ENCODE data around the gene MYO5A. TPM values are rescaled to one million over a fixed set of nuclear protein-coding genes. Genes with fewer than 3 reads are reported as not detected.

The MYO5A gene
- total RNA-seq, 1 experiment from 2014 or later = 21.8 TPM

DNA sequence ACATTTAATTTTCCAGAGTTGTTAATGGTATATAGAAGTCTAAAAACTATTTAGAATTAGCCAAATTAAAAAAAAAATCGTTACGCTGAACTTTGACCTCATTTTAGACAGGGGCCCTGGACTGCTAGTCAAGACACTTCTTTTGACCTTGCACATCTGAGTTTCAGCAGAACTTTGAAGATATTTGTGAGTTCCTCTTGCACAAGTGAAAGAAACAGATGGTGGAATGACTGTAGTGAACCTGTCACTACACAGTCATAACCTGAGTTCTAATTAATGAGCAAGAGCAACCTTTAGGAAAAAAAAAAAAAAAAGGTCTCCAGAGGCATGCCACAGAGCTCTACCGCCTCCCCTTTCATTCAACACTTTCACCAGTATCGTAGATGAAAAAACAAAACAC is 238.4 kb downstream of the MYO5A start:
- no peak overlapping the region for H4K8ac ChIP-seq (replicated peaks; ENCODE audit: insufficient read length, low read depth, low read length)
- H3K18ac ChIP-seq (ENCODE audit: insufficient read length, low read depth, low read length) = no peak overlapping the region
- no peak overlapping the region for H4K91ac ChIP-seq (ENCODE audit: insufficient read length, low read depth, low read length)
- no peaks in the 10 kb centered on the region for H3K79me1 ChIP-seq (ENCODE audit: insufficient read depth, low read depth, low read length, poor library complexity, severe bottlenecking)
- peaks cover 44 to 47% of the 10 kb centered on the region in 2 experiments for H3K4me1 Mint-ChIP-seq
- no peak overlapping the region for H3K56ac ChIP-seq (ENCODE audit: insufficient read length, low read depth, low read length)
- no peak overlapping the region for H3K14ac ChIP-seq (ENCODE audit: insufficient read depth, low read length)
- no peak overlapping the region for H3K4me3 Mint-ChIP-seq
- no peak for DNase-seq
- WGBS (ENCODE audit: extremely low coverage, insufficient read length, low lambda C conversion rate) = no CpG with 5 or more reads among the region's 4 CpGs
- no peak overlapping the region for H2BK12ac ChIP-seq (ENCODE audit: insufficient read length, low read depth, low read length)
- no peak overlapping the region for H3T11ph ChIP-seq (ENCODE audit: low read length)
- H4K20me1 ChIP-seq (ENCODE audit: control insufficient read depth, insufficient read depth, insufficient read length) = no peaks in the 10 kb centered on the region
- H2BK120ac ChIP-seq (ENCODE audit: low read depth, low read length, poor library complexity, severe bottlenecking) = no peak overlapping the region
- no peak overlapping the region for H2BK15ac ChIP-seq (ENCODE audit: low read depth, low read length)
- H3K9me3 Mint-ChIP-seq = peaks cover 10 to 11% of the 10 kb centered on the region in 2 experiments; a peak in 4 of 5 replicates
- H2BK5ac ChIP-seq (ENCODE audit: insufficient read length, low read length) = no peak overlapping the region
- H3K36me3 Mint-ChIP-seq (ENCODE audit: insufficient read depth in 1 of 3, low read depth in 3 of 3) = peaks cover 29 to 41% (median 29%) of the 10 kb centered on the region in 3 experiments
- H3K27me3 ChIP-seq (ENCODE audit: insufficient read depth, low read length) = no peaks in the 10 kb centered on the region
- TF ChIP-seq, protein P1, sequence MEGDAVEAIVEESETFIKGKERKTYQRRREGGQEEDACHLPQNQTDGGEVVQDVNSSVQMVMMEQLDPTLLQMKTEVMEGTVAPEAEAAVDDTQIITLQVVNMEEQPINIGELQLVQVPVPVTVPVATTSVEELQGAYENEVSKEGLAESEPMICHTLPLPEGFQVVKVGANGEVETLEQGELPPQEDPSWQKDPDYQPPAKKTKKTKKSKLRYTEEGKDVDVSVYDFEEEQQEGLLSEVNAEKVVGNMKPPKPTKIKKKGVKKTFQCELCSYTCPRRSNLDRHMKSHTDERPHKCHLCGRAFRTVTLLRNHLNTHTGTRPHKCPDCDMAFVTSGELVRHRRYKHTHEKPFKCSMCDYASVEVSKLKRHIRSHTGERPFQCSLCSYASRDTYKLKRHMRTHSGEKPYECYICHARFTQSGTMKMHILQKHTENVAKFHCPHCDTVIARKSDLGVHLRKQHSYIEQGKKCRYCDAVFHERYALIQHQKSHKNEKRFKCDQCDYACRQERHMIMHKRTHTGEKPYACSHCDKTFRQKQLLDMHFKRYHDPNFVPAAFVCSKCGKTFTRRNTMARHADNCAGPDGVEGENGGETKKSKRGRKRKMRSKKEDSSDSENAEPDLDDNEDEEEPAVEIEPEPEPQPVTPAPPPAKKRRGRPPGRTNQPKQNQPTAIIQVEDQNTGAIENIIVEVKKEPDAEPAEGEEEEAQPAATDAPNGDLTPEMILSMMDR (conservative IDR thresholded peaks at IDR 0.05) = no peak
- H3K23me2 ChIP-seq (ENCODE audit: insufficient read length, low read depth, low read length, poor library complexity, severe bottlenecking) = peaks cover 7% of the 10 kb centered on the region
- H2AK5ac ChIP-seq (ENCODE audit: insufficient read length, low read length) = no peak overlapping the region
- no peak overlapping the region for H4K5ac ChIP-seq (ENCODE audit: insufficient read length, low read depth, low read length)
- H3K27ac Mint-ChIP-seq = no peak overlapping the region
- H3K9ac ChIP-seq (ENCODE audit: extremely low read depth, insufficient read length, low read length) = no peak overlapping the region
- H2AFZ ChIP-seq (ENCODE audit: low read length) = no peak overlapping the region
- H3K27ac ChIP-seq (ENCODE audit: insufficient read length, low read depth, low read length) = no peak overlapping the region
- H3K4ac ChIP-seq (ENCODE audit: low read depth, low read length) = no peak overlapping the region
- H3K23ac ChIP-seq (ENCODE audit: insufficient read length, low read depth, low read length) = no peak overlapping the region
- H3K4me1 ChIP-seq (ENCODE audit: insufficient read depth, low read length) = peaks cover 6% of the 10 kb centered on the region; the same call in 1 of the 2 replicates
- H3K79me2 ChIP-seq (ENCODE audit: insufficient read depth, low read length) = peaks cover 4% of the 10 kb centered on the region; the same call in 1 of the 2 replicates
- no peaks in the 10 kb centered on the region for H3K9me3 ChIP-seq (ENCODE audit: control insufficient read depth, low read depth, low read length)
- H3K27me3 Mint-ChIP-seq (ENCODE audit: low read depth) = no peaks in the 10 kb centered on the region
- no peak overlapping the region for H2BK20ac ChIP-seq (ENCODE audit: low read depth, low read length, poor library complexity, severe bottlenecking)
- no peak overlapping the region for H3K4me2 ChIP-seq (ENCODE audit: insufficient read depth, insufficient read length, low read length)
